Activated naive CD8-positive, alpha-beta T cell (primary cell): ENCODE data around the gene F7.
"Not testable (repeated sequence)": the region's sequence is repeated elsewhere in the genome, so short reads cannot be mapped to it uniquely, and the experiment has no call there.

Experiments
- H3K27ac Mint-ChIP-seq: one replicate; pipeline ENCODE4 v1.8.0; 2021; ENCODE audit warnings: mixed read lengths
- H3K27me3 Mint-ChIP-seq: one replicate; pipeline ENCODE4 v1.8.0; 2021; ENCODE audit warnings: mixed read lengths
- H3K36me3 Mint-ChIP-seq: one replicate; pipeline ENCODE4 v1.8.0; 2021; ENCODE audit warnings: mixed read lengths
- H3K4me1 Mint-ChIP-seq: one replicate; pipeline ENCODE4 v1.8.0; 2021; ENCODE audit warnings: low read depth, mixed read lengths
- H3K4me3 Mint-ChIP-seq: one replicate; pipeline ENCODE4 v1.8.0; 2021; ENCODE audit warnings: mild to moderate bottlenecking, mixed read lengths
- H3K9me3 Mint-ChIP-seq: one replicate; pipeline ENCODE4 v1.8.0; 2021; ENCODE audit warnings: low read depth, mixed read lengths

Gene F7

DNA sequence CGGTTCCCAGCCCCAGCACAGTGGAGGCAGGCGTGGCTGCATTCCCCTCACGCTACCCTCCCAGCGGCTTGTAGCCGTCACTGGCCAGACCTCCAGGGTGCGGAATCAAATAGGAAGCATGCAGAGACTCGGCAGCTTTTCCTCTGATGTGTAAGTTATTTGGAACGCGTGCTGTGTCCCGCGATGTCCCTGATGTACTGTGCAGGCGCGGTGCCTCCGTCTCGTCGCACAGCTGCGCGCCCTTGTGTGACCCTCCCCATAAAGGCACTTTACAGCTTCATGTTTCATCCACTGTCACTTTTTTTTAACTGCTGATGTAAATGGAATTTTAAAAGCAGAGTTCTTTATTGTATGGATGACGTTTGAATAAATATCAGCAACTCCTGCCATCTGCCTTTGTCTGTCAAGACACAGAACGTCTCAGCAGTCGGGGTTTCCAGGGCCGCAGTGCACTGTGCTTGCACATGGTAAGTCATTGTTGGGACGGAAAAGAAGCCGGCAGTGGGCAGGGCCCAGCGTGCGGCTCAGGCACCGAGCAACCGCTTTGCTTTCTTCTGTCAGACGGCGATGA lies 7.3 kb upstream of the F7 start:
- Mint-ChIP-seq H3K9me3 (no peaks in the 10 kb centered on the region), H3K27me3 (no peaks in the 10 kb centered on the region), H3K36me3 (no peaks in the 10 kb centered on the region), H3K4me3 (no peak overlapping the region), H3K4me1 (no peaks in the 10 kb centered on the region), H3K27ac (no peak overlapping the region)

DNA sequence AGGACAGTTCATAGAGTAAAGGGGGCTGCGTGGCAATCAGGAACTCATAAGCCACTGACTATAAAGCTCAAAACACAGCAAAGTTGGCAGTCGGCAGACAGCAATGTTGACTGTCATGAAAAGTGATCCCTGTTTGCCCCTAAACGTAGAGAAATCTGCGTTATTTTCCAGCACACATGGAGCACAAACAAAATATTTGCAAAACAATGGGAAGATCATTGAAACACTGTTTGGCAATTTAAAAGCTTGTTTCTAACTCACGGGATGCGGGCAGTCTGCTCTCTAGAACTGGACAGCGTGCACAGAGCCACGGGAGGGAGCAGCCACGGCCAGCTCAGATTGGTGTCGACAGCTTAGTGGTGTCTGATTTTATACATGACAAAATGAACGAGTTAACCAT lies 6.4 kb upstream of the F7 start:
- Mint-ChIP-seq H3K27ac (no peak overlapping the region), H3K4me1 (no peaks in the 10 kb centered on the region), H3K4me3 (no peak overlapping the region), H3K27me3 (no peaks in the 10 kb centered on the region), H3K9me3 (no peaks in the 10 kb centered on the region), H3K36me3 (no peaks in the 10 kb centered on the region)

DNA sequence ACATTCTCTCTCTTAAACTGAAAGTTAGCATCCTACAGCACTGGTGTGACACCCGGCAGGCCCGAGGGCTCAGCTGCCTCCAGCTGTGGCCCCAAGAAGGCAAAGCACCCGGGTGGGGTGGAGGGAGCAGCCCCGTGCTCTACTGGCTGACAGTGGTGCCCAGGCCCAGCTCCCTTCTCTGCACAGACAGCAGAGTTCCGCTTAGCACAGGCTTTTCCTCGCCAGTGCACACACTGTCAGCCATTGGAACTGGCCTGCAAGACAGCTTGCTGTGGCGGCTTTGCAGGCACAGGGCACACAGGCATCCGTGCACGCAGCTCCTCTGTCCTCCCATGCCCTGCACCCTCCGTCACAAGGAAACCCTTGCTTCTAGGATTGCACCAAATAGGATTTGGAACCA lies 3.3 kb upstream of the F7 start:
- H3K27me3 Mint-ChIP-seq, H3K27ac Mint-ChIP-seq, H3K4me1 Mint-ChIP-seq, H3K9me3 Mint-ChIP-seq, H3K4me3 Mint-ChIP-seq, H3K36me3 Mint-ChIP-seq: not testable (repeated sequence)

DNA sequence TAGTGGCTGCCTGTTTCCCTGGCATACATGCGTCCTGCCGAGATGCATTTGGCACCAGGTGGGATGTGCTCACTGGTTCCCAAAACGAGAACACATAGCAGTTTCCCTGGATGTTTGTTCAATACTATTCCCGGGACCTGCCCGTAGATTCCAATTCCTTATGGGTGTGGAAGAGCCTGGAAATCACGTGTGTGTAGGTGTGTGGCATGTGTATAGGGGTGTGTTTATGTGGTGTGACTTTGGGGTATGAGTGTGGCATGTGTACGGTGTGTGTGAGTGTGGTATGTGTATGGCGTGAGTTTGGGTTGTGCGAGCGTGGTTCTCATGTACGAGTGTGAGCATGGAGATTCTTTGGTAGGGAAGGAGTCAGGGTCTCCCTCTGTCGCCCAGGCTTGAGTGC lies 2.9 kb upstream of the F7 start:
- no peak overlapping the region for H3K27ac Mint-ChIP-seq
- no peak overlapping the region for H3K4me3 Mint-ChIP-seq
- no peaks in the 10 kb centered on the region for H3K9me3 Mint-ChIP-seq
- H3K36me3 Mint-ChIP-seq, result no peaks in the 10 kb centered on the region
- H3K4me1 Mint-ChIP-seq, result no peaks in the 10 kb centered on the region
- H3K27me3 Mint-ChIP-seq, result no peaks in the 10 kb centered on the region

DNA sequence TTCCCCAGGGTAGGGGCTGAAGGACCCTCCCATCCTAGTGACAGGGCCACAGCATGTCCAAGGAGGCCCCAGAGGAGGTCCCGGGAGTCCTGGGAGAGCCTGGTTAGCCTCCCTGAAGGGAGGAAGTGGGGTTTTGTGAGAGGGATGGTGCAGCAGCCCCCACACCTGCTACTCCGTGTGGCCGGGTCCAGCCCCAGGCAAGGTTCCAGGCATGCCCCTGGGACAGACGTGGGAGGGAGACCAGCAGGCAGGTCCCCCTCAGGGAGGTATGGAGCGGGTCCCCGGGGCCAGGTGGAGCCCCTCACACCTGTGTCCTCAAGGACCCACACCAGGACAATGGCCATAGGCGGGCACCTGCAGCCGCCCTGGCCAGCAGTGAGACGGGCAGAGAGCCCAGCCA lies 1.9 kb upstream of the F7 start:
- H3K36me3 Mint-ChIP-seq, result no peaks in the 10 kb centered on the region
- H3K27me3 Mint-ChIP-seq, result no peaks in the 10 kb centered on the region
- no peaks in the 10 kb centered on the region for H3K4me1 Mint-ChIP-seq
- H3K9me3 Mint-ChIP-seq, result no peaks in the 10 kb centered on the region
- H3K27ac Mint-ChIP-seq, result no peak overlapping the region
- no peak overlapping the region for H3K4me3 Mint-ChIP-seq

DNA sequence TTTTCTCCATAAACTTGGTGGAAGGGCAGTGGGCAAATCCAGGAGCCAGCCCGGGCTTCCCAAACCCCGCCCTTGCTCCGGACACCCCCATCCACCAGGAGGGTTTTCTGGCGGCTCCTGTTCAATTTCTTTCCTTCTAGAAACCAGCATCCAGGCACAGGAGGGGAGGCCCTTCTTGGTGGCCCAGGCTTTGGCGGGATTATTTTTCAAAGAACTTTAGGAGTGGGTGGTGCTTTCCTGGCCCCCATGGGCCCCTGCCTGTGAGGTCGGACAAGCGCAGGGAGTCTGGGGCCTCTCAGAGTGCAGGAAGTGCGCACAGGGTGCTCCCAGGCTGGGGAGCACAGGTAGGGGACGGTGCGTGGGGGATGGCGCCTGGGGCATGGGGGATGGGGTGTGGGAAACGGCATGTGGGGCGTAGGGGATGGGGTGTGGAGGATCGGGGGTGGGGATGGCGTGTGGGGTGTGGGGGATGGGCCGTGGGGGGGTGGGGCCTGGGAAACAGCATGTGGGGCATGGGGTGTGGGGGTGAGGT lies 396 bp downstream of the F7 start:
- Mint-ChIP-seq H3K9me3 (no peaks in the 10 kb centered on the region), H3K4me1 (peaks cover 2% of the 10 kb centered on the region), H3K27ac (no peak overlapping the region), H3K4me3 (no peak overlapping the region), H3K27me3 (no peaks in the 10 kb centered on the region), H3K36me3 (no peaks in the 10 kb centered on the region)

DNA sequence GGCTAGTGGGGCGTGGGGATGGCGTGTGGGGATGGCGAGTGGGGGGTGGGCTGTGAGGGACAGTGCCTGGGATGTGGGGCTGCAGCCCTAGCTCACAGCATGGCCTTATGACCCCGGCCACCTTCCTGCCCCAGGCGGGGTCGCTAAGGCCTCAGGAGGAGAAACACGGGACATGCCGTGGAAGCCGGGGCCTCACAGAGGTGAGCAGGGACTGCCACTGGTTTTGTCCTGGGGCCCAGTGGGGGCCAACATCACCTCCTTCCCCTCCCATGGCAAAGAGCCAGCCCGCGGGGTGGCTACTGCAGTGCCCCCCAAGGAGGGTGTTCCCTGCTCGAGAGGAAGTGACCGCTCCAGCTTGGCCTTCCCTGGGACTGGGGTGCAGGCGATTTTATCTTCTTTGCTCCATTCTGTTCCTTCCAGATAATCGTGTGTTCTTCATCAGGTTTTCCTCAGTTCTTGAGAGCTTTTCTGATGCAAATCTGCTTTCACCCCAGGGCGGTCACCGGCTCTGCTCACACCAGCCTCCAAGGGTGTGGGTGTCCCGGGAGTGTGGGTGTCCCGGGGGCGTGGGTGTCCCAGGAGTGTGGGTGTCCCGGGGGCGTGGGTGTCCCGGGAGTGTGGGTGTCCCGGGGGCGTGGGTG lies 1.2 kb downstream of the F7 start:
- Mint-ChIP-seq H3K4me3 (no peak overlapping the region), H3K36me3 (no peaks in the 10 kb centered on the region), H3K27ac (no peak overlapping the region), H3K27me3 (no peaks in the 10 kb centered on the region), H3K4me1 (peaks cover 3% of the 10 kb centered on the region), H3K9me3 (no peaks in the 10 kb centered on the region)

DNA sequence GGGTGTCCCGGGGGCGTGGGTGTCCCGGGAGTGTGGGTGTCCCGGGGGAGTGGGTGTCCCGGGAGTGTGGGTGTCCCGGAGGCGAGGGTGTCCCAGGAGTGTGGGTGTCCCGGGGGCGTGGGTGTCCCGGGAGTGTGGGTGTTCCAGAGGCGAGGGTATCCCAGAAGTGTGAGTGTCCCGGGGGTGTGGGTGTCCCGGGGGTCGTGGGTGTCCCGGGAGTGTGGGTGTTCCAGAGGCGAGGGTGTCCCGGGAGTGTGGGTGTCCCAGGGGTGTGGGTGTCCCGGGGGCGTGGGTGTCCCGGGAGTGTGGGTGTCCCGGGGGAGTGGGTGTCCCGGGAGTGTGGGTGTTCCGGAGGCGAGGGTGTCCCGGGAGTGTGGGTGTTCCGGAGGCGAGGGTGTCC lies 2.9 kb downstream of the F7 start:
- not testable (repeated sequence) for H3K36me3 Mint-ChIP-seq, H3K4me1 Mint-ChIP-seq, H3K4me3 Mint-ChIP-seq, H3K9me3 Mint-ChIP-seq, H3K27me3 Mint-ChIP-seq, H3K27ac Mint-ChIP-seq

DNA sequence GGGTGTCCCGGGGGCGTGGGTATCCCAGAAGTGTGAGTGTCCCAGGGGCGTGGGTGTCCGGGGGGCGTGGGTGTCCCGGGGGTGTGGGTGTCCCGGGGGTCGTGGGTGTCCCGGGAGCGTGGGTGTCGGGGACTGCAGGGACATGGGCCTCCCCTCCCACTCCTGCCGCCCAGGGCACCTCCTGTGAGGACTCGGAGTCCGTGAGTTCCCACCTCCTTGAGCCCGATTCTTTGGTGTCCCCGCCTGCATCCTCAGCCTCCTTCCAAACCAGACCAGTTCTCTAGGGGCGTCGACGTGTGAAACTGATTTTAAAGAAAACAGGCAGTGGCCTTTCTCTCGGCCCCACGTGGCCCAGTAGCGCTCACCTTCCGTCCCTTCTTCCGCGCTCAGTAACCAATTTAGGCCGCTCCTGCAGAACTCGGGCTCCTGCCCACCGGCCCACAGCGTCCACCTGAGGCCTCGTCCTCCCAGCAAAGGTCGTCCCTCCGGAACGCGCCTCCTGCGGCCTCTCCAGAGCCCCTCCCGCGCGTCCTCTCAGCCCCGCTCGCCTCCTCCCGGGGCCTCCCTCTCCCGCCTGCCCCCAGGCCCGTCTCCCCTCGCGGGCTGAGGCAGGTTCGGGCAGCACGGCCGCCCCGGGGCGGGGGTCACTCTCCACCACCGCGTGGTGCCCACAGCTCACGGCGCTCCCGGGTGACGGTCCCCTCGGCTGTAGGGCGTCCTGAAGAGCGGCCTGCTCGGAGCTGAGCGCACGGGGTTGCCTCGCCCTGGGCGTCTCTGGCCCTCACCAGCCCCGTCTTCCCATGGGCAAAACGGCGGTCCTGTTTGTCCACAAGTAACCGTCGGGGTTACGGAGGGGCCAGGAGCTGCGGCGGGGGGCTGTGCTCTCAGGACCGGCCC lies 3.8 kb downstream of the F7 start:
- Mint-ChIP-seq H3K36me3 (no peaks in the 10 kb centered on the region), H3K9me3 (no peaks in the 10 kb centered on the region), H3K27ac (peak overlapping the region; percentile 34), H3K27me3 (no peaks in the 10 kb centered on the region), H3K4me3 (peak overlapping the region; percentile 35), H3K4me1 (peaks cover 3% of the 10 kb centered on the region)

DNA sequence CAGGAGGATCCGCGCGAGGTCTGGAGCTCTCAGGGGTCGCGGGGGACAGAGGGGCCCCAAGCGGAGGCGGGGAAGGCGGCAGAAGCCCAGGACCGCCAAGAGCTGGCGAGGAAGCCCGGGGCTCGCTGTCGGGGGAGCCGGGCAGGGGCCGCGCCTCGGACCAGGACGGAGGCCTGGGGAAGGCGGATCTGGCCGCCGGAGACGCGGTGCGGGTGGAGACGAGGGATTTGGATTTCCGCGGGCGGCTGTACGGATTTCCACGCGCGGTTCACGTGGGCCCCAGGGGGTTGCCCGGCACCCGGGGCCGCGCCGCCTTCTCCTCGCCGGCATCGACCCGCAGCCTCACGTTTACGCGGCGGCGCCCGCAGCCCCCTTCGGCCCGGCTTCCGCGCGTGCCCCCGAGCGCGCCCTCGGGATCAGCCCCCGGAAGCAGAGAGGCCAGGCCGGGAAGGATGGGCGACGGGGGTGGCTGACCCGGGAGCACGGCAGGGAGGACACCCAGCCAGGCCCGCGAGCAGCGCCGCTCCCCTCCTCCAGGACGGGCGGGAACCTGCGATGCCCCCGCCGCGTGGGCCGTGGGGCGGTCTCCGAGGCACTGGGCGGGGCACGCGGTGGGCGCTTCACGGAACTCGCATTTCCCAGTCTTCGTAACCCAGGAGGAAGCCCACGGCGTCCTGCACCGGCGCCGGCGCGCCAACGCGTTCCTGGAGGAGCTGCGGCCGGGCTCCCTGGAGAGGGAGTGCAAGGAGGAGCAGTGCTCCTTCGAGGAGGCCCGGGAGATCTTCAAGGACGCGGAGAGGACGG lies 4.7 kb downstream of the F7 start:
- Mint-ChIP-seq H3K4me3 (peak overlapping the region; percentile 13), H3K27ac (no peak overlapping the region), H3K9me3 (no peaks in the 10 kb centered on the region), H3K4me1 (peaks cover 3% of the 10 kb centered on the region), H3K27me3 (no peaks in the 10 kb centered on the region), H3K36me3 (no peaks in the 10 kb centered on the region)

DNA sequence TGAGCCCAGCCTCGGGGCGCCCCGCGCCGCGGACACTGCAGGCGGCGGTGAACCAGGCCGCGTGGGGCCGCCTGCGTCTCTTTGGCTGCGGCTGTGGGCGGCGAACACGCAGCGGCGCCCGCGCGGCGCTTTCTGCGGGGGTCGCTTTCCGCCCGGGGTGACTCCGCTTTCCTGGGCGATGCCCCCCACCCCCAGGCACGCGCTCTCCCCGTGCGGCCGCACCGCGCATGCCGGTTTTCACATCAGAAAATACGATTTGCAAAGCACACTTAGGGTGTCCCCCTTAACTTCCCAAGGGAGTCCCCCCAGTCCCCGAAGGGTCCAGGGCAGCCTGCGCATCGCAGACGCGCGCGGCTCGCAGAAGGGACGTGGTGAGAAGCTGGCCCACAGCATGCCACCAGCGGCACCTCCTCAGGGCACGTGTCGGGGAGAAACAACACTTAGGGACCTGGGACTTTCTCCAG lies 5.3 kb downstream of the F7 start:
- peaks cover 3% of the 10 kb centered on the region for H3K4me1 Mint-ChIP-seq
- H3K36me3 Mint-ChIP-seq, result no peaks in the 10 kb centered on the region
- no peaks in the 10 kb centered on the region for H3K9me3 Mint-ChIP-seq
- H3K4me3 Mint-ChIP-seq, result peak overlapping the region; percentile 59
- H3K27ac Mint-ChIP-seq, result peak overlapping the region; percentile 66
- no peaks in the 10 kb centered on the region for H3K27me3 Mint-ChIP-seq

DNA sequence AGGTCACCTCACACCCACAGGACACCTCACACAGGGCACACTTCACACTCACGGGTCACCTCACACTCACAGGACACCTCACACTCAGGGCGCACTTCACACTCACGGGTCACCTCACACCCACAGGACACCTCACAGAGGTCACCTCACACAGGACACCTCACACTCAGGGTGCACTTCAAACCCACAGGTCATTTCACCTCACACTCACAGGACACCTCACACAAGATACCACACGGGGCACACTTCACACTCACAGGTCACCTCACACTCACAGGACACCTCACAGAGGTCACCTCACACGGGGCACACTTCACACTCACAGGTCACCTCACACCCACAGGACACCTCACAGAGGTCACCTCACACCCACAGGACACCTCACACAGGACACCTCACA lies 6.2 kb downstream of the F7 start:
- H3K4me1 Mint-ChIP-seq, H3K27ac Mint-ChIP-seq, H3K36me3 Mint-ChIP-seq, H3K4me3 Mint-ChIP-seq, H3K9me3 Mint-ChIP-seq, H3K27me3 Mint-ChIP-seq: not testable (repeated sequence)

DNA sequence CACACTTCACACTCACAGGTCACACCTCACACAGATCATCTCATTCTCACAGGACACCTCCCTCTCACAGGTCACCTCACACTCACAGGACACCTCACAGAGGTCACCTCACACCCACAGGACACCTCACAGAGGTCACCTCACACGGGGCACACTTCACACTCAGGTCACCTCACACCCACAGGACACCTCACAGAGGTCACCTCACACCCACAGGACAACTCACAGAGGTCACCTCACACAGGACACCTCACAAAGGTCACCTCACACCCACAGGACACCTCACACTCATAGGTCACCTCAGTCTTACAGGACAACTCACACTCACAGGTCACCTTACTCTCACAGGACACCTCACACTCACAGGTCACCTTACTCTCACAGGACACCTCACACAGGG lies 6.9 kb downstream of the F7 start:
- H3K27me3 Mint-ChIP-seq, H3K4me3 Mint-ChIP-seq, H3K27ac Mint-ChIP-seq: not testable (repeated sequence)

DNA sequence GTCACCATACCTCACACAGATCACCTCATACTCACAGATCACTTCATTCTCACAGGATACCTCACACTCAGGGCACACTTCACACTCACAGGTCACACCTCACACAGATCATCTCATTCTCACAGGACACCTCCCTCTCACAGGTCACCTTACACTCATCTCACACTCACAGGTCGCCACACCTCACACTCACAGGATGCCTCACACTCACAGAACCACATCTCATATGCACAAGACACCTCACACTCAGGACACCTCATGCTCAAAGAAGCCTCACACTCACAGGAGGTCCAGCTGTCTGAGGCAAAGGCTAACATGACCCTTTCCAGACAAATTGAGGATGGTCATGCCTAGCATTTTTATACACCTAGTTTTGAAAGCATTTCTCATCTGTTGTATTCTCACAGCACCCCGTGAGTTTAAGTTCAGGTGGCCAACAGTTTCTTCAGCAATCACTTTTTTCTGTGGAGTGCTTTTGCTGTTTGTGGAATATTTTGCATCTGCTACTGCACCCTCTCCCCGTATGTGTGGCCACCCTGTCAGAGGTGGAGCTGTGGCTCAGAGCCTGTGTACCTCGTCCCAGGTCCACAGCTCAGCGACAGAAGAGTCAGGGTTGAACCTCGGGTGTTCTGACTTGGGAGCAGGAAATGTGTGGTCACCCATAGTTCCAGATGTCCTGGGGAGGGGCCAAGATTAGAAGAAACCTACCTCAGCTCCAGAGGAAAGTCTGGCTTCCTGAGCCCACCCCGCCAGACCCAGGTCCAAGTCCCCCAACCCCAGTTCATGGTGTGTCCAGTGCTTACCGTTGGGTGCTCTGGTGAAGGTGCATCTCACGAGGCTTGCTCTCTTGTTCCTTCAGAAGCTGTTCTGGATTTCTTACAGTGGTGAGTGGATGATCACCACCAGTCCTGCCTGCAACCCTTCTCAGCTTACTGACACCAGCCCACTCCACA lies 7.6 kb downstream of the F7 start:
- no peak overlapping the region for H3K4me3 Mint-ChIP-seq
- no peaks in the 10 kb centered on the region for H3K27me3 Mint-ChIP-seq
- no peak overlapping the region for H3K27ac Mint-ChIP-seq
- H3K9me3 Mint-ChIP-seq, result no peaks in the 10 kb centered on the region
- H3K36me3 Mint-ChIP-seq, result no peaks in the 10 kb centered on the region
- H3K4me1 Mint-ChIP-seq, result peaks cover 3% of the 10 kb centered on the region

More for the DNA sequence above, 6.9 kb downstream of the F7 start:
- not testable (repeated sequence) for H3K36me3 Mint-ChIP-seq, H3K4me1 Mint-ChIP-seq, H3K9me3 Mint-ChIP-seq
